Measurements from ENCODE around the gene ETNPPL. TPM values are rescaled to one million over a fixed set of nuclear protein-coding genes. Genes with fewer than 3 reads are reported as not detected.
"Not testable (repeated sequence)": the region's sequence is repeated elsewhere in the genome, so short reads cannot be mapped to it uniquely, and the experiment has no call there.

The ETNPPL gene
- total RNA-seq, 1 experiment from 2014 or later = not detected

GRCh38 chr4:108716340-108716739, 46.5 kb downstream of the ETNPPL start:
- no peak for ATAC-seq
- H3K9ac ChIP-seq (ENCODE audit: low read length) = no peak overlapping the region
- no peaks in the 10 kb centered on the region for H3F3A ChIP-seq (ENCODE audit: low read length, unreplicated experiment)
- TF ChIP-seq EZH2phosphoT487 (IDR thresholded peaks at IDR 0.05; ENCODE audit: borderline replicate concordance, low read length) = no peak
- TF ChIP-seq EZH2 (IDR thresholded peaks at IDR 0.05; ENCODE audit: low read length, unreplicated experiment) = no peak
- no peak for TF ChIP-seq CTCF (conservative IDR thresholded peaks at IDR 0.05; ENCODE audit: low read depth, low read length)
- H3K9me3 ChIP-seq (ENCODE audit: low read length) = no peaks in the 10 kb centered on the region
- H3K79me2 ChIP-seq (ENCODE audit: low read length) = no peaks in the 10 kb centered on the region
- no peaks in the 10 kb centered on the region for H4K20me1 ChIP-seq (ENCODE audit: low read length)
- POLR2A ChIA-PET (ENCODE audit: unreplicated experiment) = no interaction called here
- DNase-seq = no peak
- no peak overlapping the region for H3K4me2 ChIP-seq (ENCODE audit: low read length)
- no peaks in the 10 kb centered on the region for H3K36me3 ChIP-seq (ENCODE audit: low read depth, low read length)
- H2AFZ ChIP-seq (ENCODE audit: low read length) = no peak overlapping the region
- H3K27me3 ChIP-seq (ENCODE audit: low read length) = peaks cover 6% of the 10 kb centered on the region; the same call in 1 of the 2 replicates
- H3K4me1 ChIP-seq (ENCODE audit: insufficient read depth, low read length) = no peaks in the 10 kb centered on the region
- intact Hi-C loops (cut with micrococcal nuclease) = no loop called here
- no TSS peak for BruUV-seq (replicated peaks)
- H3K27ac ChIP-seq (ENCODE audit: low read length) = no peak overlapping the region
- no peak overlapping the region for H3K4me3 ChIP-seq (ENCODE audit: low read length)
- CTCF ChIA-PET = no interaction called here
- H3K9me2 ChIP-seq (replicated peaks; ENCODE audit: low read length) = no peaks in the 10 kb centered on the region

GRCh38 chr4:108714880-108715279, 48.0 kb downstream of the ETNPPL start:
- Histone ChIP-seq H3K4me1 (ENCODE audit: insufficient read depth, low read length) (no peaks in the 10 kb centered on the region), H3K79me2 (ENCODE audit: low read length) (no peaks in the 10 kb centered on the region), H3K27ac (ENCODE audit: low read length) (no peak overlapping the region), H3K9me3 (ENCODE audit: low read length) (no peaks in the 10 kb centered on the region), H3K27me3 (ENCODE audit: low read length) (peaks cover 6% of the 10 kb centered on the region; the same call in 1 of the 2 replicates), H4K20me1 (ENCODE audit: low read length) (no peaks in the 10 kb centered on the region), H3K9ac (ENCODE audit: low read length) (no peak overlapping the region), H2AFZ (ENCODE audit: low read length) (no peak overlapping the region), H3K9me2 (replicated peaks; ENCODE audit: low read length) (no peaks in the 10 kb centered on the region), H3F3A (ENCODE audit: low read length, unreplicated experiment) (no peaks in the 10 kb centered on the region), H3K36me3 (ENCODE audit: low read depth, low read length) (no peaks in the 10 kb centered on the region), H3K4me2 (ENCODE audit: low read length) (no peak overlapping the region), H3K4me3 (ENCODE audit: low read length) (no peak overlapping the region)
- ATAC-seq (no peak), DNase-seq (no peak)
- intact Hi-C loops (cut with micrococcal nuclease) = no loop called here
- BruUV-seq (replicated peaks) = no TSS peak
- CTCF ChIA-PET = no interaction called here
- TF ChIP-seq CTCF (conservative IDR thresholded peaks at IDR 0.05; ENCODE audit: low read depth, low read length) = no peak
- no peak for TF ChIP-seq EZH2phosphoT487 (IDR thresholded peaks at IDR 0.05; ENCODE audit: borderline replicate concordance, low read length)
- TF ChIP-seq EZH2 (IDR thresholded peaks at IDR 0.05; ENCODE audit: low read length, unreplicated experiment) = no peak
- POLR2A ChIA-PET (ENCODE audit: unreplicated experiment) = no interaction called here

GRCh38 chr4:108710578-108710977, 52.3 kb downstream of the ETNPPL start:
- BruUV-seq (replicated peaks); H3K36me3 ChIP-seq (ENCODE audit: low read depth, low read length); H4K20me1 ChIP-seq (ENCODE audit: low read length); CTCF ChIA-PET; H2AFZ ChIP-seq (ENCODE audit: low read length); H3K4me2 ChIP-seq (ENCODE audit: low read length); H3F3A ChIP-seq (ENCODE audit: low read length, unreplicated experiment); H3K9me3 ChIP-seq (ENCODE audit: low read length); intact Hi-C loops (cut with micrococcal nuclease); H3K9me2 ChIP-seq (replicated peaks; ENCODE audit: low read length); DNase-seq; ATAC-seq; H3K4me3 ChIP-seq (ENCODE audit: low read length); H3K27ac ChIP-seq (ENCODE audit: low read length); H3K79me2 ChIP-seq (ENCODE audit: low read length); H3K9ac ChIP-seq (ENCODE audit: low read length); H3K4me1 ChIP-seq (ENCODE audit: insufficient read depth, low read length); POLR2A ChIA-PET (ENCODE audit: unreplicated experiment); H3K27me3 ChIP-seq (ENCODE audit: low read length): not testable (repeated sequence)
